ENCODE results near the gene LGALS9.
"Not testable (repeated sequence)": the region's sequence is repeated elsewhere in the genome, so short reads cannot be mapped to it uniquely, and the experiment has no call there.

LGALS9 gene

DNA sequence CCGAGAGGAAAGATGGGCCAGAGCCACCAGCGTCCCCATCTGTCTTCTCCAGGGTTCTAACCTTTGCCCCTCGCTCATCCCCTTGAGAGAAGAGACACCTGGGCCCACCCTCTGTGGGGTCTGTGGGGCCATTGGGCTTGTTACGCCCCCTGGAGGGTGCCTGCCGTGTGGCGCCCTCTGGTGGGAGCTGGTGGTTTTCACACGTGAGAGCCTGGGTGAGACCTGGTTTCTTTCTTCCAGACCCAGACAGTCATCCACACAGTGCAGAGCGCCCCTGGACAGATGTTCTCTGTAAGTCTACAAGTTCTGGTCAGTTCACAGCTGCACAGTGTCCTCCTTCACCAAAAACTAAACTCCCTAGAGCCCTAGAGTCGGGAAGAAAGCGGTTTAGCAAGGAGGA, 14.6 kb downstream of the LGALS9 start:
- intact Hi-C loops (cut with DNase I); DNase-seq: not testable (repeated sequence)

DNA sequence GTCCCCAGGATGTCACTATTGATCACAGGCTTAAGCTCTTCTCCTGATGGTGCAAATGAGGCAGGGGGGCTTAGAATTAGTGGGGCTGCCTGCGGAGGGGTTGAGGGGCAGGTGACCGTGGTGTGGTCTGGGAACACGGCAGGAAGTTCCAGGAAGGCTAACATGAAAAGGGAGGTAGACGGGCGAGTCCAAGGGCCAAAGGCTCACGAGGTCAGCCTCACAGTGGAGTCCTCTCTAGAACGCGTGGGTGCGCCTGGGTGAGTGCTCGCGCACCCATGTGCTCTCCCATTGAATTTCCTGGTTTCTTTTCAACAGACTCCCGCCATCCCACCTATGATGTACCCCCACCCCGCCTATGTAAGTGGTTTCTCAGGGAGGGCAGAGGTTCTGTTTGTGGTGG, 15.2 kb downstream of the LGALS9 start:
- intact Hi-C loops (cut with DNase I) = no loop called here
- no peak for DNase-seq

DNA sequence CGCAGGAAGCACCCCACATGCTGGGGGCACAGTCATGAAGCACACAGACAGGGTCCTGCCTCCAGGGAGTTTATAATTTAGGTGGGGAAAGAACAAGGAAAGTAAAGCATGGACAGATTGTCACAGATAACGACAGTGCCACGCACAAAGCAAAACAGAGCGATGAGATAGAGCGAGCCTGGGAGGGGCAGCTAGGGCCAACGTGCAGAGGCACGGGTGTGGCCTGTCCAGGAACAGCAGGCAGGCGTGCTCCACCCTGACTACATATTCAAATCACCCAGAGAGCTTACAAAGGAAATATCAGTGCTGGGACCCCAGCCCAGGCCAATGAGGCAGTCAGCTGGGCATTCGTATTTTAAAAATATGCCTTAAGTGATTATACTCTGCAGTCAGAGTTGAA, 16.8 kb downstream of the LGALS9 start:
- intact Hi-C loops (cut with DNase I) = no loop called here
- no peak for DNase-seq

DNA sequence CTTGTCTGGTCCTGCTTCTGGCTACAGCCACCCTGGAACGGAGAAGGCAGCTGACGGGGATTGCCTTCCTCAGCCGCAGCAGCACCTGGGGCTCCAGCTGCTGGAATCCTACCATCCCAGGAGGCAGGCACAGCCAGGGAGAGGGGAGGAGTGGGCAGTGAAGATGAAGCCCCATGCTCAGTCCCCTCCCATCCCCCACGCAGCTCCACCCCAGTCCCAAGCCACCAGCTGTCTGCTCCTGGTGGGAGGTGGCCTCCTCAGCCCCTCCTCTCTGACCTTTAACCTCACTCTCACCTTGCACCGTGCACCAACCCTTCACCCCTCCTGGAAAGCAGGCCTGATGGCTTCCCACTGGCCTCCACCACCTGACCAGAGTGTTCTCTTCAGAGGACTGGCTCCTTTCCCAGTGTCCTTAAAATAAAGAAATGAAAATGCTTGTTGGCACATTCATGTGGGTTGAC, 18.2 kb downstream of the LGALS9 start:
- DNase-seq = peak in 5 of 42 donors; percentile 23 to 52 (median 27)
- intact Hi-C loops (cut with DNase I) = not testable (repeated sequence)

DNA sequence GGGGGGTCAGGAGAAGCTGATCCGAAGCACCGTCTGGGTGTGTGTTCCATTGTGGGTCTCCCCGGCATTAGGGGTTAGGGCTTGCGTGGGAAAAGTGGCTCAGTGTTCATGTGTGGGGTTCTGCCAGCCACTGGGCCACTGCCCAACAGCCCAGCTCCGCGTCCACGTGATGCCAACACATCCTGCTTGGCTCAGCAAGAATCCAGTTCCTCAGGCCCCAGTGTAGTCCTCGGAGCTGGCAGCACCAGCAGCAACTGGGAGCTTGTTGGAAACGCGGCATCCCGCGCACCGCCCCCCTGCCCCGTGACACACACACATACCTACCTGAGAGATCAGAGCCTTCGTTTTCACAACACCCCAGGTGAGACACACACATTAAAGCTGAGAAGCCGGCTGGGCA, 18.9 kb downstream of the LGALS9 start:
- peak; percentile 31 to 88 (median 68) for DNase-seq
- intact Hi-C loops (cut with DNase I) = loop anchor here (1.0 kb wide), 1 partner anchor 46 kb away; no protein-coding TSS in a partner anchor

DNA sequence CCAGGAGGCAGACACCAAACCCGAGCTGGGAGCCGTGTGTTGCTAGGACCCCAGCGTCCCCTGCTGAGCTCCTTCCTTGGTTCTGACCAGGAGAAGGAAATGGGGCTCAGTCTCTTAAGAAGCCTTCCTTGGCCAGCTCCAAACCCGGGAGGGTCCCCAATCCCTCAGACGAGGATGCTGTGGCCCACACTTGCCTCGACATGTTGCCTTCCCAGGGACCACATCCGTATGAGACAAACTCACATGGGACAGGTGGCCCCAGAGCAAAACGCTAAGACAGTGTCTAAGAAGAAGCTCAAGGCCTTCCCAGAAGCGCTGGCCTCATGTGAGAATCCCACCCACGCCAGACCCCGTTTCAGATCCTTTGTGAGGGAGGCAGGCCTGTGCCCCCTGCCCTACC, 19.8 kb downstream of the LGALS9 start:
- intact Hi-C loops (cut with DNase I) = loop anchor here (1.0 kb wide), 1 partner anchor 47 kb away; no protein-coding TSS in a partner anchor
- DNase-seq = no peak

DNA sequence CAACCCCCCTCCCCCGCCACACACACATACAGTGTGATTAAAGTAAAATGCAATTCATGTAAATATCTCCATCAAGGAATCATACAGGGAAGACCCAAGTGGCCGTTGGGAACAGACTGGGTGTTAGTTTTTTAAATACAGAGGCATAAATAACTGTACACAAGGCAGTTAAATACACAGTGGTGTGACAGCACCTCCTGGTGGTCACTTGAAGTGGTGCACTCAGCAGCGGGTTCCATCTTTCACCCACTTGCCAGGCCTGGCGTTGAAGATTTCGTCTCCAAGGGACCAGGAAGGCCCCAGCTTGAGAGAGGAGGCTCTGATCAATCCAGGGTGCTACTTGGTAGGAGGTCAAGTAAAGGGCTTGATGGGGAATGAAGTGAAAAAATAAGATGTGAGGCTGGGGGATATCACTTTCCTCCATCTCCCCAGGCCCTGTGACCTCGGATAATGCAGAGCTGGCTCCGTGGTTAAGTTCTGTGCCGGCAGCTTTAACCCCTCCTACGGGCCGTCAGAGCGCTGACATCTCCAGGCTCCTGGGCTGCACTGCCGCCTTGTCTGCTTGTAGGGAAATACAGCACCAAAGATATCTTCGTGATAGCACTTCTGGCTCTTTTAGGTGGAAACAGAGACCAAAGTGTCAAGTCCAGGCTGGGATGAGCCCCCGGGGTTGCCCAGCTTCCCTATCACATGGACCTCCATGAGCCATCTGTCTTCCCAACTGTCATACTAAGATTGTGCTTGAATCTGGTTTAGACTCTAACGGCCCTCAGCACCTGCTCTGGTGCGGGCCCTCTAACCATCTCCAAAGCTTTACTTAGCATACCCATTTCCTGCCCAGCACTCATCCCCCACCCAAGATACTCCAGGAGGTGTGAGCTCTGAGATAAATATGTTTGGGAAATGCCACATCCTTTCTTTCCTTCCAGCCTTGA, 20.7 kb downstream of the LGALS9 start:
- intact Hi-C loops (cut with DNase I) = no loop called here
- peak in 37 of 42 donors; percentile 26 to 90 (median 69) for DNase-seq

DNA sequence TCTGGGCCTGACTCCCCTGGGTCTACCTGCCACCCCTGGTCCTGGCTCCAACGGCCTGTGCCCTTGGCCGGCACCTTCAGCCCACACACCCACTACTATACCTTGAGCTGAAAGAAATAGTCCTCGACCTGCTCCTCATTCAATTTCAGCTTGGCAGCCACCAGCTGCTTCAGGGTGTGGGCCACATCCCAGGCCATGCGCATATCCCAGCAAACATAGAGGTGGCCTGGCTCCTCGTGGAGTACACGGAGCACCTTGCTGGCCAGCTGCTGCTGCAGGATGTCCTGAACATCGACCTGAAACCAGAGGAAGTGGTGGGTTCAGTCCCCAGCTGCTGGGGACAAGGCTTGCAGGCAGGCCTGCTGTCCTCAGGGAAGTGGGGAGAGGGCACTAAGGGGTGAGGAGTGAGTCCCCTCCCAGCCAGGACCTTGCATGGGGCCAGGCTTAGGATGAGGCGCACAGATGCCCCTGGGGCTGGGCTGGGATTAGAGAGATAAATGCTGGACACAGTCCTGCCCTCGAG, 22.5 kb downstream of the LGALS9 start:
- DNase-seq; intact Hi-C loops (cut with DNase I): not testable (repeated sequence)

DNA sequence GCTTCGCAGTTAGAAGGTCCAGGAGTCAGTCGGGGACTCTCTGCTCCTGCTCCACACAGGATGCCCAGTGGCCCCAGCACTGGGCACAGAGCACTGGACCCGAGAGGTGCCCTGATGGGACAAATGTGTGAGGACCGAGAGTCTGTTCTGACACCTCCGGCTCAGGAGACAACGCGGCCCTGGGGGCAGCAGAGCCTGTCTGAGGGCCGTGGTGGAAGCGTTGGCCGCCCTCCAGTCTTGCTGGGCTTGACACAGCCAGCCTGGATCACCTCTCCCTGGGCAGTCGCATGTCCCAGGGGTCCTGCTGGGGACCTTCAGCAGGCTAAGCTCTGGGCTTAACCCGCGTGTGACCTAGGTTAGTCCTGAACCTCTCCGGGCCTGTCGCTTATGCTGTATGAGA, 23.1 kb downstream of the LGALS9 start:
- intact Hi-C loops (cut with DNase I) = no loop called here
- DNase-seq = no peak

DNA sequence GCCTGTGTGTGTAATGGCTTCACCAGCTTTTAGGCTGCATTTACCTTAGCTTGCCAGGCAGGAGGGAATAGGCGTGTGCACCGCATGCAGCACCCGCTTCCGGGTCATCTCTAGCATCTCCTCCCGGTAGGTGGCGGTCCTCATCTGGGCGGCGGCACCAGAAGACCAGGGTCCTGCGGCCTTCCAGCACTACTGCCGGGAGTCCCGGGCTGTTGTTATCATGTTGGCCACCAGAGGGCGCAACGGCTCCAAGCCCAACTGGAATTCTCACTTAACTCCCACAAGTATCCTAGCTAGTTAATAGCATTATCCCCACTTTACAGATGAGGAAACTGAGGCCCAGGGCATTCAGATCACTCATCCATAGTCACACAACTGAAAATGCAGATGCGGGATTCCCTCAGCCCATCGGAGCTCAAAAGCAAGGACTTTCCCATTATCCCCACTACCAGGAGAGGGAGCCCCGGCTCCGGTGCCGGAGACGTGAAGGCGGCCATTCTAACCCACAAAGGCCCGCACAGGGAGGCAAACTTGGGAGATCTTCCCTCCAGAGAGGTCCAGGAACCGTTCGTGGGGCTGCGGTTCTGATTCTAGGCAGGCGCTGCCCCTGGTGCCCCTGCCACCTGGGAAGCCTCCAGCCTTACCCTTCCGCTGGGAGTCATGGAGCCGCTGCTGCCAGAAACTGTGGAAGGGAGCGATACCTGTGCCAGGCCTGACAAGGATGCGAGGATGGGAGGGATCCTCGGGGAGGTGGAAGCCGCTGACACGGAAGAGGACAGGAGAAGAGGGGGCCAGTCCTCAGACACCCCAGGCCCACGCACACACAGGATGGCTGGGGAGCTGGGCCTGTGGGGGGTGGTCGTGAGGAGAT, 23.9 kb downstream of the LGALS9 start:
- DNase-seq = peak; percentile 31 to 90 (median 78)
- intact Hi-C loops (cut with DNase I) = no loop called here

DNA sequence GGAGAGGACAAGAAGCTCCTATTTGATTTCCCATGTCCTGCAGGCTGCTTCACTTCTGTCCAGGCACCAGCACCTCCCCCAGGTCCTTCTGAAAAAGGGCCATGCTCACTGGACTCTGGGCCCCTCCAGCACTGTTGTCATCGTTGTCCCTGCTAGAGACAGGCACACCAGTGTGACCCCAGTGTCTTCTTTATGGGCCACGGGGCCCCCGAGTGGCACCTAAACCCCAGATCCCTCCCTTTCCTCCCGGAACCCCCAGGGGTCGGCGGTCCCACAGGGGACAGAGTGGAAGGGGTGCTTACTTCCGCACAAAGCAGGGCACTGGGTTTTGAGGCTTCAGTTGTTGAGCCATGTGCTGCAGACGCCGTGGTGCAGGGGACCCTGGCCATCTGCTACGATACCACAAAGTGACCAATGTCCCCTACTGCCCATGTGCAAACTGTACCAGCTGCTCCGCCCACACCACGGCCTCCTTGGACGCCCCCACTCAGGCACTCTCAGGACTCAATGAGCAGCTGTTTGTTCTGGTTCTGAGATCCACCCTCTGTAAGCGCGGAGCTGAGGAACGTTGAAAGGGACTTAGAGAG, 24.6 kb downstream of the LGALS9 start:
- intact Hi-C loops (cut with DNase I); DNase-seq: not testable (repeated sequence)

DNA sequence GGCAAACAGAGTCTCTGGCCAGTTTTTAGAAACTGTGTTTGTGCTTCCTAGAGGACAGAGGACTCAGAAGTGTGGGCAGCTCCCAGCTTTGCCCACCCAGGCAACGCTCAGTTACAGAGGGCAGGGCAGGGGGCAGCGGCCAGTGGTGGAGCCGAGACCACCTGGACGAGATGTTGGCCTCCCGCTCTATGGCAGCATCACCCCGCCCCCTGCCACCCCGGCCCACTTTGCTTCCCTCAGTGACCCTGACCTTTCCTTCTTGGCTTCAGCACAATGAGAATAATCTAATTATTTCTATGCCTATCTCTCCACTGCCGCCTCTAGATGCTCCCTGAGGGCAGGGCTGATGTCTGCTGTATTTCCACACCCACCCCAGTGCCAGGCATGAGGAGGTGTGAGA, 25.6 kb downstream of the LGALS9 start:
- intact Hi-C loops (cut with DNase I); DNase-seq: not testable (repeated sequence)

DNA sequence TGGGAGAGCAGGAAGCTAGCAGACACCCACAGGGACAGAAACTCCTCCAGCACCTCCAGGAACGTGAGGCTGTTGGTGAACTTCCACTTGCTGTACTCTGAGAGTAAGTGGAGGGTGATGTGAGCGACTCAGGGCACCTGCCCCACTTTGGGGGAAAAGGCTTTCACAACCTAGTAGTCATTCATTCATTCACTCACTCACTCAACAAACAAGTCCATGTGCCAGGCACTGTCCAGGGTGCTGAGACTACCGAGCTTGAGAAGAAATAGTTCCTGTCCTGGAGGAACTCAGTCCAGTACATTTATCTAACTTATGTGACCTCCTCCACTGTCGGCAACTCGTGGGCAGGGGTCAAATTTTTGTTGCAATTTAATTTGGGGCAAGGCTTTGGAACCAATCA, 26.6 kb downstream of the LGALS9 start:
- intact Hi-C loops (cut with DNase I) = no loop called here
- no peak for DNase-seq

DNA sequence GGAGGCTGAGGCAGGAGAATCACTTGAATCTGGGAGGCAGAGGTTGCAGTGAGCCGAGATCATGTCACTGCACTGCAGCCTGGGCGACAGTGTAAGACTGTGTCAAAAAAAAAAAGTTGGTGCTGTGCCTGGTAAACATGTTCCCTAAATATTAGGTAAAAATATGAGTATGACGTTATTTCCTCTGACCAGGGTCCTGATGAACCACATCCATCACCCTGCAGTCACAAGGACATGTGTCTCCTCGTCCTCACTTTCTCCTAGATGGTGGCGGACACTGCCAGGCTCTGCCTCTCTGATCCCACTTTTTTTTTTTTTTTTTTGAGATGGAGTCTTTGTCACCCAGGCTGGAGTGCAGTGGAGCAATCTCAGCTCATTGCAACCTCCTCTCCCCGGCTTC, 28.7 kb downstream of the LGALS9 start:
- DNase-seq = no peak
- intact Hi-C loops (cut with DNase I) = no loop called here

DNA sequence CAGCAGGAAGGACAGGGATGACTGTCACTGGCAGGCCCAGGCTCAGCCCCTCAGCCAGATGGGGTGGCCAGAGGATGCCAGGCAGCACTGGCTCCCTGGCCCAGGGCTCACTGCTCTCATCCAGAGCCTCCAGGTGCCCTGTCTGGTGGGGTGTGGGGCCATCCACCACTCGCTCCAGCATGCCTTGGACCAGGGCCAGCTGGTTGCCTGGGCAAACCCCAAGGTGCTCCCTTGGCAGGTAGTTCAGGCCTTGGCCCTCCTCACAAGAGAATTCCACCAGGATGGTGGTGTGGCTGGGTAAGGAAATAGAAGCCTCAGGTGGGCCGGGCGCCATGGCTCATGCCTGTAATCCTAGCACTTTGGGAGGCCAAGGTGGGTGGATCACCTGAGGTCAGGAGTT, 29.4 kb downstream of the LGALS9 start:
- intact Hi-C loops (cut with DNase I) = no loop called here
- DNase-seq = no peak

DNA sequence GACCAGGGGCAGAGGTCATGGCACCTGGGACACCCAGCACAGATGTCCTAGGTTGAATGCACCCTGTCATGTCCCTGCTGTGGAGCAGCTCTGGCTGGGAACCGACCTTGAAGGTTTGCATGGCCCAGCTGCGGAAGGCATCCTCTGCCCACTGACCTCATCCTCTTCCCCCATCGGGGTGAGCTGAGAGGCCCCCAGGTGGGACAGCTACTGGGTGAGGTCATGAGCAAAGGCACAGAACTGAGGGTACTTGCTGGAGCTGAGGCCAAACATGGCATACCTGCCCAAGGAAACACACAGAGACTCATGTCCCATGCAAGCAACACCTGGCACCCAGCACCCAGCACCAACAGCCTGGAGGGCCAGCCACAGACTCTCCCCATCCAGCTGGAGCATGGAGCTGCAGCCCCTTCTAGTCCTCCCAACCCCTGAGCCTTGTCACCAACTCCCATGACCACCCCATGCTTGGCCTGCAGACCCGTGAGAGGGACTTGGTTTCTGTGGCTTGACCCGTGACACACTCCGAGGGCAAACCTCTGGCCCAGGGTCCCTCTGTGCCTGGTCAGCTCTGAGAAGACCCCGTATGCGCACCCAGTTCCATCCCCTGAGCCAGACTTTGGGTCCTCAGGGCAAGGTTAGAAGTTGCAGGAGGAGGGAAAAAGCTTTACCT, 33.1 kb downstream of the LGALS9 start:
- peak in 1 of 42 donors; percentile 20 for DNase-seq

DNA sequence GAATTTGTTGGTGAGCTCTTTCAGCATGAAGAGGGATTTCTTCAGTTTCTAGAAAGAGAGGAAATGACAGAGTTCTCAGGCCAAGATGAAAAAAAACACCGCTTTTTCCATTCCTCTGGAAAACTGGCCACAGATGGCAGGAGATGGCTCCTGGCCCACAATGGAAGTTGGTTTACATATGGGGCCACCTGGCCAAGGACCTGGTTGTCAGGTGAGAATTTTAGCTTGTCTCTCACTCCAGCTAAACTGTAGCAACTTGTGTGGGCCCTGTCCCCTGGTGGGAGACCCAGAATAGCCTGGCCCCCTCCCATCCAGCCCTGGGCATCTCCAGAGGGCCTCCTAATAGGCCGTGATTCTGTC, 33.6 kb downstream of the LGALS9 start:
- DNase-seq = peak in 1 of 42 donors; percentile 24
- intact Hi-C loops (cut with DNase I) = no loop called here

More for the DNA sequence above, 33.1 kb downstream of the LGALS9 start:
- intact Hi-C loops (cut with DNase I) = no loop called here

DNA sequence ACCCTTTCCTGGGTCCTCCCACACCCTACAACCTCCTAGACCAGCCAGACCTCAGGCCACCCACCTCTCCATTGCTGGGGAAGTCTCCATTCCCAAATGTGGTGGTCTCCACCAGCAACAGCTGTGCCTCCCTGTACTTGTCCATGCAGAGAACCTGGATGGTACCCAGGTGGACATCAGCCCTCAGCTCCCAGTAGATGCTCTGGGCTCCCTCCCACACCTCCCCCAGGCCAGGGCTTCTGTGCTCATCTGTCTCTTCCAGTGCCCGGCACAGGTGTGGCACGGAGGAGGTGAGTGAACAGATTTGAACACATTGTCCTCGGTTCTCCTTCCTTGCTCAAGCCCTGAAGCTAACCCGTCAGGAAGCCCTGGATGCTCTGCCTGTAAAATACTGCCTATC, 34.6 kb downstream of the LGALS9 start:
- DNase-seq = peak in 1 of 42 donors; percentile 12
- intact Hi-C loops (cut with DNase I) = no loop called here

DNA sequence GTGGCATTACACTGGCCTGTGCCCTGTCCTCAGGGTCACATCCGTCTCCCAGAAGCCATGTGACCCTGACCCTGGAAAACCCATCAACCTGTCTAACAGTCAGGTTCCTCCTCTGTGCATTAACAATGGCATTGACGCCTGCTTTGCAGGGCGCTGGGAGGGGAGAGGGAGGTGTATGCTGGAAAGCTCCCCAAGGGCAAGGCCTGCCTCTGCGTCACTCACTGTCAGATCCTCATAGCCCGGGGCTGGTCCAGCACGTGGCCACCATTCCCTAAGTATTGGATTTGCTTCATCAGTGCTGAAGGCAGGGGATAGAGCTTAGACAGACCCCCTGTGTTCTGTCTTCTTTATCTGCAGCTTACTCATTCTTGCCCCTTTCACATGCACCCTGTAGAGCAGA, 35.3 kb downstream of the LGALS9 start:
- intact Hi-C loops (cut with DNase I) = not testable (repeated sequence)
- DNase-seq = peak in 1 of 42 donors; percentile 7

All from head of caudate nucleus (tissue), 42 donors.